CD1c-positive myeloid dendritic cell (primary cell): ENCODE results near the gene SLC6A19.

ENCODE experiments used
- DNase-seq: peaks from one replicate; pipeline ENCODE4 v3.0.0-alpha.2; 2016; ENCODE audit errors: extremely low spot score

Gene SLC6A19

GRCh38 chr5:1209896-1210776, 8.7 kb downstream of the SLC6A19 start:
- no peak for DNase-seq

- DNase-seq, result no peak
Observed at GRCh38 chr5:1210832-1211251, 9.4 kb downstream of the SLC6A19 start.

GRCh38 chr5:1211701-1212100, 10.3 kb downstream of the SLC6A19 start:
- no peak for DNase-seq

GRCh38 chr5:1212271-1212670, 10.9 kb downstream of the SLC6A19 start:
- no peak for DNase-seq

- DNase-seq, result no peak
Observed at GRCh38 chr5:1212881-1213280, 11.5 kb downstream of the SLC6A19 start.

- no peak for DNase-seq
Observed at GRCh38 chr5:1213508-1214162, 12.2 kb downstream of the SLC6A19 start.

GRCh38 chr5:1214163-1214935, 13.0 kb downstream of the SLC6A19 start:
- no peak for DNase-seq

GRCh38 chr5:1214936-1215220, 13.5 kb downstream of the SLC6A19 start:
- DNase-seq, result no peak

- no peak for DNase-seq
Observed at GRCh38 chr5:1215320-1216096, 14.1 kb downstream of the SLC6A19 start.

- DNase-seq, result no peak
Observed at GRCh38 chr5:1216211-1216917, 15.0 kb downstream of the SLC6A19 start.

GRCh38 chr5:1216918-1217295, 15.5 kb downstream of the SLC6A19 start:
- DNase-seq, result no peak

GRCh38 chr5:1217596-1218206, 16.3 kb downstream of the SLC6A19 start:
- DNase-seq, result no peak

- DNase-seq, result no peak
Observed at GRCh38 chr5:1218351-1219080, 17.1 kb downstream of the SLC6A19 start.

- DNase-seq, result no peak
Observed at GRCh38 chr5:1219098-1219767, 17.8 kb downstream of the SLC6A19 start.

GRCh38 chr5:1219768-1220100, 18.3 kb downstream of the SLC6A19 start:
- no peak for DNase-seq

- no peak for DNase-seq
Observed at GRCh38 chr5:1220351-1220750, 19.0 kb downstream of the SLC6A19 start.

- no peak for DNase-seq
Observed at GRCh38 chr5:1220831-1221230, 19.4 kb downstream of the SLC6A19 start.

GRCh38 chr5:1221721-1222120, 20.3 kb downstream of the SLC6A19 start:
- no peak for DNase-seq

- DNase-seq, result no peak
Observed at GRCh38 chr5:1222147-1222546, 20.8 kb downstream of the SLC6A19 start.
